Keratinocyte (primary cell): Measurements from ENCODE around the gene VAV2.

Experiments
- CTCF ChIP-seq, 3 experiments: IDR thresholded peaks in 1 of 3; conservative IDR thresholded peaks in 1 of 3; optimal IDR thresholded peaks in 1 of 3; 2 replicates in 2 of 3; 3 replicates in 1 of 3; pipeline versions ENCODE3 to v1.5.1; 2011; ENCODE audit warnings: low read length in 3 of 3, mild to moderate bottlenecking in 3 of 3, moderate library complexity in 2 of 3, control low read depth in 1 of 3, inconsistent platforms in 1 of 3; ENCODE audit not compliant: insufficient read depth in 2 of 3; ENCODE audit errors: extremely low read depth in 1 of 3
- EZH2 ChIP-seq: IDR thresholded peaks from one replicate; pipeline ENCODE4 v1.6.1; 2012; ENCODE audit warnings: inconsistent platforms, mild to moderate bottlenecking, low read length, moderate library complexity

GRCh38 chr9:133979273-133979920 lies 12.7 kb downstream of the VAV2 start:
- TF ChIP-seq CTCF (optimal IDR thresholded peaks at IDR 0.05 in 1 of 3, IDR thresholded peaks at IDR 0.05 in 1 of 3, conservative IDR thresholded peaks at IDR 0.05 in 1 of 3; ENCODE audit: extremely low read depth in 1 of 3, insufficient read depth in 2 of 3, low read length in 3 of 3) (no peak), EZH2 (no peak)
